PC-3 (cell line): Measurements from ENCODE around the gene MLLT3. TPM values are rescaled to one million over a fixed set of nuclear protein-coding genes. Genes with fewer than 3 reads are reported as not detected.

Source experiments
- ATAC-seq: fragments of 200-7000 bp; cut with Tn5 transposase; 2 replicates; pipeline ENCODE4 v1.9.1; 2020; ENCODE audit warnings: mild to moderate bottlenecking, moderate library complexity
- BruUV-seq: library from RNA; stranded (reverse); fragments of 400-500 nt; replicated peaks from 2 replicates; lab custom pipeline; 2021; lab: Mats Ljungman, UMichigan
- CTCF ChIA-PET: fragments of 300-600 bp; sonication (Branson Sonifier 250); formaldehyde crosslinking; loops from one replicate; lab custom pipeline; 2022; ENCODE audit warnings: antibody characterized with exemption; lab: Charles Lee
- POLR2A ChIA-PET: fragments of 300-600 bp; sonication (Branson Sonifier 250); formaldehyde crosslinking; loops from one replicate; lab custom pipeline; 2022; ENCODE audit warnings: antibody characterized with exemption; ENCODE audit not compliant: unreplicated experiment; lab: Charles Lee
- DNase-seq: peaks from one replicate; pipeline ENCODE4 v3.0.0-alpha.2; 2015
- H2AFZ ChIP-seq: fragments of 300-600 bp; sonication (generic); 2 replicates; pipeline ENCODE4 v1.6.0; 2016; ENCODE audit warnings: antibody characterized with exemption, low read length
- H3F3A ChIP-seq: fragments of 300-600 bp; sonication (generic); one replicate; pipeline ENCODE4 v1.6.0; 2017; ENCODE audit warnings: antibody characterized with exemption, low read length, control low read depth, mild to moderate bottlenecking; ENCODE audit not compliant: unreplicated experiment
- H3K27ac ChIP-seq: fragments of 300-600 bp; sonication (generic); 2 replicates; pipeline ENCODE4 v1.5.1; 2016; ENCODE audit warnings: mild to moderate bottlenecking, low read length
- H3K27me3 ChIP-seq: fragments of 300-600 bp; sonication (generic); 2 replicates; pipeline ENCODE4 v1.6.1; 2016; ENCODE audit warnings: low read length, mixed read lengths
- H3K36me3 ChIP-seq: fragments of 300-600 bp; sonication (generic); 2 replicates; pipeline ENCODE4 v1.6.1; 2016; ENCODE audit warnings: low read depth, mixed run types, low read length, mixed read lengths
- H3K4me1 ChIP-seq: fragments of 300-600 bp; sonication (generic); 2 replicates; pipeline ENCODE4 v1.5.1; 2016; ENCODE audit warnings: low read length; ENCODE audit not compliant: insufficient read depth
- H3K4me2 ChIP-seq: fragments of 300-600 bp; sonication (generic); 2 replicates; pipeline ENCODE4 v1.6.0; 2016; ENCODE audit warnings: low read length
- H3K4me3 ChIP-seq: fragments of 300-600 bp; sonication (generic); 2 replicates; pipeline ENCODE4 v1.5.1; 2016; ENCODE audit warnings: mild to moderate bottlenecking, low read length, mixed read lengths
- H3K79me2 ChIP-seq: fragments of 300-600 bp; sonication (generic); 2 replicates; pipeline ENCODE4 v1.6.1; 2017; ENCODE audit warnings: low read length, mixed read lengths
- H3K9ac ChIP-seq: fragments of 300-600 bp; sonication (generic); 2 replicates; pipeline ENCODE4 v1.6.0; 2016; ENCODE audit warnings: mild to moderate bottlenecking, low read length
- H3K9me2 ChIP-seq: fragments of 300-600 bp; sonication (generic); replicated peaks from 2 replicates; pipeline ENCODE4 v1.6.1; 2016; ENCODE audit warnings: mixed run types, low read length, mixed read lengths
- H3K9me3 ChIP-seq: fragments of 300-600 bp; sonication (generic); 2 replicates; pipeline ENCODE4 v1.6.1; 2016; ENCODE audit warnings: low read length, mixed read lengths
- H4K20me1 ChIP-seq: fragments of 300-600 bp; sonication (generic); 2 replicates; pipeline ENCODE4 v1.6.1; 2016; ENCODE audit warnings: low read length, mixed read lengths
- EZH2 ChIP-seq: fragments of 300-600 bp; sonication (generic); IDR thresholded peaks from one replicate; pipeline ENCODE4 v1.6.1; 2017; ENCODE audit warnings: antibody characterized with exemption, mild to moderate bottlenecking, low read length; ENCODE audit not compliant: unreplicated experiment
- EZH2phosphoT487 ChIP-seq: fragments of 300-600 bp; sonication (generic); IDR thresholded peaks from 2 replicates; pipeline ENCODE4 v1.6.1; 2018; ENCODE audit warnings: mild to moderate bottlenecking, antibody characterized with exemption, low read length, borderline replicate concordance
- intact Hi-C: fragments of 100-400 bp; cut with micrococcal nuclease; formaldehyde crosslinking; loops from 2 replicates; pipeline ENCODE4 v1.9.0; 2023
- total RNA-seq: library from RNA; depleted of rRNA; stranded (reverse); fragments of >200 nt; gene quantifications from 2 replicates; pipeline ENCODE4 v1.2.3, GENCODE V29; 2014
- TF ChIP-seq, protein P1 (sequence below): fragments of 300-600 bp; sonication (generic); conservative IDR thresholded peaks from 2 replicates; pipeline ENCODE4 v1.5.1; 2017; ENCODE audit warnings: antibody characterized with exemption, low read depth, mild to moderate bottlenecking, low read length

Gene MLLT3
- total RNA-seq, 1 experiment from 2014 or later = 7.1 TPM

DNA sequence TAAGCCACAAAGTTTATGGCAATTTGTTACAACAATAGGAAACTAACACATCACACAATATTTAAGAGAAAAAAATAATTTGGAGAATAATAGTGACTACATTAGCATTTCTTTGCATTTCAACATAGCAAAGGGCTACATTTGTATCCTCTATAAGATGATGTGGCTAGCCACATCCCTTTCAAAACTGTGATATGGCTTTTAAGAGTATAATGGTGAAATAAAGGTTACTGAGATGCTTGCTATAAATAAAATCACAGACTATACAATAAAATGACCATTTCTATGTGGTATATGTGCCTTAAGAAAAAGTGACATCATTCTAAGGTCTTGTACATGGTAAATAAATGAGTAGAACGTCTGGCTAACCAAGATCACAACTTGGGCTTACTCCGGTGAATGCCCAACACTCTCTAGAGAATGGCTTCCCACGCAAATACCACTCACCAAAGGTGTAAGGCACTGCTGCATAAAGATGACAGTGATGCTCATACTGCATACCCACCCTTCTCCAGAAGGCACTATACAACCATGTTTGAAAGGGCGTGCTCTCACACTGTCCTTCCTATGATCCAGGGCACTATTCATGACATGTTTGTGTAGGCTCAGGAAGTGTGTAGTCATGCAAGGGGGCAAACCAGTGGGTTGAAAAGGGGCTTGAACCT is 286.5 kb downstream of the MLLT3 start:
- Histone ChIP-seq H3K27me3 (no peaks in the 10 kb centered on the region), H3K9me2 (no peaks in the 10 kb centered on the region), H3K36me3 (no peaks in the 10 kb centered on the region), H3K4me1 (no peaks in the 10 kb centered on the region), H2AFZ (no peak overlapping the region), H3F3A (no peaks in the 10 kb centered on the region), H3K4me3 (no peak overlapping the region), H3K9ac (no peak overlapping the region), H3K79me2 (no peaks in the 10 kb centered on the region), H4K20me1 (no peaks in the 10 kb centered on the region), H3K27ac (no peak overlapping the region), H3K9me3 (no peaks in the 10 kb centered on the region), H3K4me2 (no peak overlapping the region)
- POLR2A ChIA-PET = no interaction called here
- TF ChIP-seq EZH2phosphoT487 = no peak
- TF ChIP-seq, protein P1, sequence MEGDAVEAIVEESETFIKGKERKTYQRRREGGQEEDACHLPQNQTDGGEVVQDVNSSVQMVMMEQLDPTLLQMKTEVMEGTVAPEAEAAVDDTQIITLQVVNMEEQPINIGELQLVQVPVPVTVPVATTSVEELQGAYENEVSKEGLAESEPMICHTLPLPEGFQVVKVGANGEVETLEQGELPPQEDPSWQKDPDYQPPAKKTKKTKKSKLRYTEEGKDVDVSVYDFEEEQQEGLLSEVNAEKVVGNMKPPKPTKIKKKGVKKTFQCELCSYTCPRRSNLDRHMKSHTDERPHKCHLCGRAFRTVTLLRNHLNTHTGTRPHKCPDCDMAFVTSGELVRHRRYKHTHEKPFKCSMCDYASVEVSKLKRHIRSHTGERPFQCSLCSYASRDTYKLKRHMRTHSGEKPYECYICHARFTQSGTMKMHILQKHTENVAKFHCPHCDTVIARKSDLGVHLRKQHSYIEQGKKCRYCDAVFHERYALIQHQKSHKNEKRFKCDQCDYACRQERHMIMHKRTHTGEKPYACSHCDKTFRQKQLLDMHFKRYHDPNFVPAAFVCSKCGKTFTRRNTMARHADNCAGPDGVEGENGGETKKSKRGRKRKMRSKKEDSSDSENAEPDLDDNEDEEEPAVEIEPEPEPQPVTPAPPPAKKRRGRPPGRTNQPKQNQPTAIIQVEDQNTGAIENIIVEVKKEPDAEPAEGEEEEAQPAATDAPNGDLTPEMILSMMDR = no peak
- TF ChIP-seq EZH2 = no peak
- BruUV-seq = no TSS peak
- DNase-seq (no peak), ATAC-seq (no peak)
- CTCF ChIA-PET = no interaction called here
- intact Hi-C loops = no loop called here

- no peaks in the 10 kb centered on the region for H3K4me1 ChIP-seq
- ATAC-seq (no peak), DNase-seq (no peak)
- no peaks in the 10 kb centered on the region for H3K36me3 ChIP-seq
- H3K27ac ChIP-seq = no peak overlapping the region
- H3K27me3 ChIP-seq = no peaks in the 10 kb centered on the region
- intact Hi-C loops = no loop called here
- H3K79me2 ChIP-seq = no peaks in the 10 kb centered on the region
- ChIA-PET POLR2A (no interaction called here), CTCF (no interaction called here)
- H3K4me3 ChIP-seq = no peak overlapping the region
- no peak overlapping the region for H3K4me2 ChIP-seq
- H3K9me2 ChIP-seq = no peaks in the 10 kb centered on the region
- H4K20me1 ChIP-seq = no peaks in the 10 kb centered on the region
- no peaks in the 10 kb centered on the region for H3F3A ChIP-seq
- TF ChIP-seq, protein P1 = no peak
- no peak for TF ChIP-seq EZH2phosphoT487
- no peak overlapping the region for H3K9ac ChIP-seq
- H3K9me3 ChIP-seq = no peaks in the 10 kb centered on the region
- BruUV-seq = no TSS peak
- no peak overlapping the region for H2AFZ ChIP-seq
These were observed 288.3 kb downstream of the MLLT3 start for GRCh38 chr9:20333991-20334390.

DNA sequence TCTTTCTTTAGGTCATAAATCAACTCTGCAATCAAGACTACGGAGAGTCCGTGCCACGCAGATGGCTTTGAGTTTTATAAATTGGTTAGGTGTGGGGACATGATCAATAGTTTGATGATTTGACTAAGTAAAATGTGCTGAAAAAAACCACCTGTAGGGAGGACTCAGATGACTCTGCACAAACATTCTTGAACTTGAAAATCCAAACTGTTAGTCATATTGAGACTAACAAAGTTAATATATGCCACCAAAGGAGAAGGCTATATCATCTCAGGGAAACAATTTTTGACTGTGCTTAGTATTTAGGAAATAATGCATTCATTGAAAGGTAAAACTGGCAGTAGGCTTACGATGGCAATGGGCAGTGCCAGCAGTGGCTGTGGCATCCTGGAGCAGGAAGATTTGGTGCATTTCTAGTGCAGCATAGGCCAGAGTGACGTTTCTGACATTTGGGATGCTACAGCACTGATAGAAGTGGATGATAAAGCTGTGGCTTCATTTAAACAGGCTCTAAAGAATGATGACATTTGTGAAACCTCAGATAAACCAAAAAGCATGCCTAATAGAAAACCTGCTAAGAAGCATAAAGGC is 291.1 kb downstream of the MLLT3 start:
- TF ChIP-seq EZH2phosphoT487 = no peak
- TF ChIP-seq, protein P1 = no peak
- TF ChIP-seq EZH2 = no peak
- no peaks in the 10 kb centered on the region for H4K20me1 ChIP-seq
- CTCF ChIA-PET = no interaction called here
- no TSS peak for BruUV-seq
- H3K79me2 ChIP-seq = no peaks in the 10 kb centered on the region
- peaks cover 6% of the 10 kb centered on the region; the same call in 1 of the 2 replicates for H3K27me3 ChIP-seq
- H3K4me2 ChIP-seq = no peak overlapping the region
- DNase-seq (no peak), ATAC-seq (no peak)
- H3K9me3 ChIP-seq = no peaks in the 10 kb centered on the region
- no peak overlapping the region for H2AFZ ChIP-seq
- H3F3A ChIP-seq = no peaks in the 10 kb centered on the region
- H3K27ac ChIP-seq = no peak overlapping the region
- no peaks in the 10 kb centered on the region for H3K9me2 ChIP-seq
- no peak overlapping the region for H3K4me3 ChIP-seq
- POLR2A ChIA-PET = no interaction called here
- no peaks in the 10 kb centered on the region for H3K36me3 ChIP-seq
- intact Hi-C loops = no loop called here
- no peak overlapping the region for H3K9ac ChIP-seq
- H3K4me1 ChIP-seq = no peaks in the 10 kb centered on the region
